ENCODE results near the gene ADIG.

The ADIG gene

DNA sequence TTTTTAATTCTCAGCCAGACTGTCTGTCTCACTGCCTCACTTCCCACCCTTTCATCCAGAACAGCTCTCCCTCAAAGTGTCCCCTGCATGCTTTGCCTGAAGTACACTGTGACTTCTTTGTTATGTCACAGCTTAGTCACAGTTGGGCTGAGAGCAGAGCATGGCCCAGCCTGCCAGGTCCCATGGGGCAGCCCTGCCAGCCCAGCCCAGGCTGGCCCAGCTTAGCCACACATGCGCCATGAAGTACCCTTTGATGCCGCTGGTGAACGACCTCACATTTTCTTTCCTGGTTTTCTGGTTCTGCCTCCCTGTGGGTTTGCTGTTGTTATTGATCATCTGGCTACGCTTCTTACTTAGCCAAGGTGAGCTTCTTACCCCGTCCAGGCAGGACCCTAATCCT, at the start of gene ADIG:
TSS of gene ADIG (plus strand) at position 185 of the 400 bp plus-strand sequence. CDS start at position 239, 54 bp downstream.
- no peak for DNase-seq

DNA sequence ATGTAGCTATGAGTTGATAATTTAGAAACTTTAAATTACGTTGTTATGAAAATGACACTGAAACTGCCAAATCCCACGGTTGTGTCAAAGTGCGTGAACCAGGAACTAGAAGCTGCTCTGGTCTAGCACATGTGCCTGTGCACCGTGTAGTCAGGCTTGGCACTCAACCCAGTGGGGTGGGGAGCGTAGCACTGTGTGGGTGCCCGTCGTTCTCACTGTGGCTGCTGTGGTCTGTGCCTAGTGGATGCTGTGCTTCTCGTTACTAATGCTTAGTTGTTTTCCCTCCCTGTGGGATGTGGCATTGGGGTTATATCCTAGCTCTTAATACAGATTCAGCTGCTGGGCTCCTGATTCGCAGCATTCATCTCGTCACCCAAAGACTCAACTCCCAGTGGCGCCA, 46.2 kb upstream of the ADIG start:
- DNase-seq = peak; percentile 38

DNA sequence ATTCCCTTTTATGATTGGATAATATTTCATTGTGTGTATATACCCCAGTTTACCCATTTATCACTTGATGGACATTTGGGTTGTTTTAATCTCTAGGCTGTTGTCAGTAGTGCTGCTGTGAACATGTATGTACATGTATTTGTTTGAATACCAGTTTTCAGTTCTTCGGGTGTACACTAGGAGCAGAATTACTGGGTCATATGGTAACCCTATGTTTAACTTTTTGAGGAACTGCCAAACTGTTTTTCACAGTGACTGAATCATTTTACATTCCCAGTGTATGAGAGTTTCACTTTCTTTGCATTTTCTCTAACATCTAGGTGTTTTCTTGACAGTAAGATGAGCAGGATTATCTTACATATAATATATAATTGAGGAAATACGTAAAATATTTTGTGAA, 44.7 kb upstream of the ADIG start:
- DNase-seq = no peak

DNA sequence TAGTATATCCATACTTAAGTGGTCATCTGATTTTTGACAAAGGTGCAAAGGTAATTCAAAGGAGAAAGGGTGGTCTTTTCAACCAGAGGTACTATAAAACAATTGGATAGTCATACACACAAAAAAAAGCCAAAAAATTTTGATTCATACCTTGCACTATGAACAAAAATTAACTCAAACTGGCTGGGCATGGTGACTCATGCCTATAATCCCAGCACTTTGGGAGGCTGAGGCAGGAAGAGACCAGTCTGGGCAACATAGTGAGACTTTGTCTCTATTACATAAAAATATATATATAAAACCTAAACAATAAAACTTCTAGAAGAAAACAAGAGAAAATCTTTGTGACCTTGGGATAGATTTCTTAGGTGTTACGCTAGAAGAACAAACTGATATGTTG, 43.8 kb upstream of the ADIG start:
- no peak for DNase-seq

DNA sequence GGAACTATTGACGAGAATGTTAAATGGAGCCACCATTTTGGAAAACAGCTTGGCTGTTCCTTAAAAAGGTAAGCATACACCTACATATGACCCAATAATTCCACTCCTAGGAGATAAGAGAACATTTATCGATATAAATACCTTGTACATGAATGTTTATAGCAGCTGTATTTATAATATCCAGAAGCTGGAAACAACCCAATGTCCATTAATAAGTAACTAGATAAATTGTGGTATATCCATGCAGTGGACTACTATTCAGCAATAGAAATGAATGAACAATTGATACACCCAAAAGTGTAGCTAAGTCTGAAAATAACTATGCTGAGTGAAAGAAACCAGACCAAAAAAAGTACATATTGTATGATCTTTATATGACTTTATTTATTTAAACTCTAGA, 42.2 kb upstream of the ADIG start:
- no peak for DNase-seq

DNA sequence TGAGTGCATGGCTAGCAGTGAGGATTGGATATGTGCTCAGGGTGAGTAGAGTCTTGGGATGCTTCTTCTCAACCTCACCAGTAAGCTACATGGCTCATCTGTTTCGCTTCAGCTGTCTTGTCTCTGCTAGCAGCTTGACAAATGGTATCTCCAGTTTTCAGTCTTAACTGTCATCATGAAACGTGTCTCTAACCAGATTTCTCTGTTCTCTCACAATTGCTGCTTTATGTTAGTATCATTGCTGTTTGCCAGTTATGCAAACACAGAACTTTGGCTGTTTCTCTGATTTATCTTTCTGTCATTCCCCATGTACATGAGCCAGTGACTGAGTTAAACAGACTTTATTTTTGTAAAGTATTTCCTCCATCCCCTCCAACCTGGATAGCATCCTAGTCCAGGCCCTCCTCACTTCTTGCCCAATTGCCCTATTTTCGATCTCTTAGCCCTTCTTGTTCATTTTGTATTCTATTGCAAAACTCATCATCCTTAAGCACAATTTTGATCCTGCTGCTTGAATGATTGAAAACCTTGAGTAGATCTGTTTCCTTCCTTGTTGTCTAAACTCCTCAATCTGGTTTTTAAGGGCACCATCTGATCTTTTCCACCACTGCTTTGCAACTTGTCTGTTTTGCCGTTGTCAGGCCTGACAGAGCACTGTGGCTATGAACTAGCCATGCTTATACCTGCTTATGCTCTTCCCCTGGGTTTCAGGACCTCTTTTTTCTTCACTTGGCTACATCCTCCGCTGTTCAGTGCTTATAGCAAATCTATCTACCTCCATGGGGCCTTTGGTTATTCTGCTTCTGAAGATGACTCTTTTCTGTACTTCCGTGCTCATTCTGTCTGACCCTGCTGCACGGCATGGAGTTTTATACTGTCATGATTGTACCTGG, 37.7 kb upstream of the ADIG start:
- DNase-seq = no peak

DNA sequence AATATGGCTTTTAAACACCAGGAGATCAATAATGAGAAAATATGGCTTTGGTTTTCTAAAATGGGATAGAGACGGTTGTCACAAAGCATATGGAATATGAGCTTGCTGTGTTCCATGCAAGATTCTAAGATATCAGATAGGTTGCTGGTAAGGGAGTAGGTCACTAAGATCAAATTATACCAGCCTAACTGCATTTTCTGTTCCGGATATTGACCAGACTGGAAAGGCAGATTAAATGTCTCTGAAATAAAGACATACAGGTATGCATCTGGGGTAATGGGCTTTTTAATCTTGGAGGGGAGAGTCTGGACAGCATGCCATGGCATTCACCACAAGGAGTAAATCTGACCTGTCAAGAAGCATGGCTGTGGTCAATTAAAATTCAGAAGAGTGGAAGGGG, 35.2 kb upstream of the ADIG start:
- DNase-seq = no peak

DNA sequence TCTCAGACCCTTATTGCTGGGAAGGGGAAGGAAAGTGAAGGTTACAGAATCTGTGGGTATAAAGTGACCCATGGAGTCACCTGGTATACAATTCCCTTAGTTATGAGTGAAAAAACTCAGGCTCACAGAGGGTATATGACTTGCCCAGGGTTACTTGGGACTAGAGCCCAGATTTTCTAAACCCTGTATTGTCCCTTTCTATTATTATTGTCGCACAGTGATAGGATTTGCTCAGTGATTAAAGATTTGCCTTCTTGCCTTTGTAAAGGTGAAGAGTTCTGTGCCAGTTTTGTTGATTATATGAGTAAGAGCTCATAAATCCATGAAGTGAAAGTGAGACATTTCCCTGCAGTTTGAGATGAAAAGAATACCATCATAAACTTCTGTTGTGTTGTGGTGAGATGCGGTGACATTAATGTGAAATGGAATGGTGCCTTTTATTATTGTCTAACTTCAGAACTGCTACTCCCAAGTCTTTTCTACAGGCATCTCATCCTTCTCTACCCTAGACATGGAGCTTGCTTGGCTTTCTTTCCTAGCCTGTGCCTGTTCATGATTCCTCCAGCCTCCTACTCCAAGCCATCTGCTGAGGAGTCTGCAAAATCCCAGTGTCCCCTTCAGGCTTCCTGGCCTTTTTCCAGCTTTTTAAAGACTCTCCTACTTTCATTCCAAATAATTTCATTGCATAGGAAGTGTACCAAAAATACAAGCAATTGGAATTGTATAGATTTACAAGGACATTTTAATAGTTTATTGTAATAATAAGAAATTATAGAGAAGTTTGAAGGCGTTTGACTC, 33.5 kb upstream of the ADIG start:
- DNase-seq = no peak

DNA sequence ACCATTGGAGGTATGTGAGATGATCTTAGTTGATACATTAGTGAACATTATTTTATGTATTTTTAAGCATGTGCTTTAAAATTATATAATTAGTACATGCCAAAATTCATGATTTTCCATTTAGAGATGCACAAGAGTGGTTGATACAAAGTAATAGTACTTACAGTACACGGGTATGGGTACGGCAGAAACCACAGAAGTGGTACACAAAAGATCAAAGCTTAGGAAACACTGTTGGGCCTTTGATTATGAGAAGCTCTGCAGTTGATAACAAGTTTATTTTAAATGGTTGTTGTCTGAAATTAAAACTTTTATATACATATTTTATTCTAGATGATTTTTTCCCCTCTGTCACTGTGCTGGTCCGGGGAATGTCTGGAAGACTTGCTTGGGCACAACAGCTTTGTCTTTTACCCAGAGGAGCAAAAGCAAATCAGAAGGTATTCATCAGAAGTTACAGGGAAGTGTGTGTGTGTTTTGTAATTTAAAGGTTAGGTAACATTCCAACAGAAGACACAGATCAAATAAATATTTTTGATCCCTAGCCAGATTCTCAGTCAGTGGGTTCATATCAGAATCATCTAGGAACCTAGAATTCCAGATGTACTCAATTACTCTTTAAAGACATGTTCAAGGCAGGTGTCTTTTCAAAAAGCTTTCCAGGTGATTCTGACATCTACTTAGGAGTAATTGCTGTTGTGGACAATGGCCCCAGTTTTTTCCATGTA, 32.5 kb upstream of the ADIG start:
- no peak for DNase-seq

DNA sequence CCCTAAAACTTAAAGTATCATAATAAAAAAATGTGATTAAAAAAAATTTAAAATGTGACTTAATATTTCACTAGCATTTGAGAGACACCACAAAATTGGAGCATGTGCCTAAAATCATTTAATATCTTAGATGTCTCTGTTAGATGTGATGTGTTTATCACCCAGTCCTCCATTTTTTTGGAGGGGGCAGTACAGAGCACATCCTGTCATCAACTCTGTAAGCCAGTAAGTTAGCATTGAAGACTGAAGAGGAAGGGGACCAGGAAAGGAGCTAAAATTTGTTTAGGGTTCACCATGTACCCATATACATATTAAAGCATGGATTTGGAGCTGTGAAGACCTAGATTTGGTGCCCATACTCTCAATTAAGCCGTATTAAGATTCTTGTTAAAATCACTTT, 30.7 kb upstream of the ADIG start:
- no peak for DNase-seq

DNA sequence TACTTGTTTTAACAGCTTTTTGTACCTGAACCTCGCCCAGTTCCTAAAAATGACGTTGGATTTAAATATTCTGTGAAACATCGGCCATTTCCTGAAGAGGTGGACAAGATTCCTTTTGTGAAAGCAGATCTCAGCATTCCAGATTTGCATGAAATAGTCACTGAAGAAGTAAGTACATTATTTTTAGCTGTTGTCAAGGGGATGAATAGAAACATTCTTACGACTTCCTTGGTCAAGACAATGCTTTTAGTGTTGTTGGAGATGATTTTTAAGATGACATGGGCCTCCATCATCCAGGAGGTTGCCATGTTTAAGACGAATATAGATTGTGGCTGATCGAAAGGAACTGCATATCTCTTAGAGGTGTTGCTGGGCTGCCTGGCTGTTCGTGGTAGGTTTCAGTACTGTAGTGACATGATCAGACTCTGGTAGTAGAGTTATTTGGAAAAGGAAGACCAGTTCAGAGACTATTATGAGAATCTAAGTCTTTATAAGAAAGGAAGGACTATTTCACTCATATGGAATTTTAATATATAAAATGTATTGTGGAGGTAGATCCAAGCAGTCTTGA, 29.9 kb upstream of the ADIG start:
- DNase-seq = no peak

DNA sequence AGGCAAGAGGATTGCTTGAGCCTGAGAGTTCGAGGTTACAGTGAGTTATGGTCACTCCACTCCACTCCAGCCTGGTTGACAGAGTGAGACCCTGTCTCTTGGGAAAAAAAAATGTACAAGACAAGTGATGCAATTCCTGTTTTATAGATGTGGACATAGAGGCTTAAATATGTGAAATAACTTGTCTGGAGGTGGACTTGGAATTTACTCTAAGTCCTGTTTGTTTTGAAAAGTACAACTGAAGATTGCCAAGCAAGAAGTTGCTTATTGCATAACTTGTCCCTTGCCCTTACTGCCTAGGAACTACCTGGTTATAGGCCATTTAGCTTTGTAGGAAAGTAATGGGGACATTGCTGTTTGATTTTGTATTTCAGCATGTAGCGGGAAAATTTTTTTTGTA, 26.0 kb upstream of the ADIG start:
- no peak for DNase-seq

DNA sequence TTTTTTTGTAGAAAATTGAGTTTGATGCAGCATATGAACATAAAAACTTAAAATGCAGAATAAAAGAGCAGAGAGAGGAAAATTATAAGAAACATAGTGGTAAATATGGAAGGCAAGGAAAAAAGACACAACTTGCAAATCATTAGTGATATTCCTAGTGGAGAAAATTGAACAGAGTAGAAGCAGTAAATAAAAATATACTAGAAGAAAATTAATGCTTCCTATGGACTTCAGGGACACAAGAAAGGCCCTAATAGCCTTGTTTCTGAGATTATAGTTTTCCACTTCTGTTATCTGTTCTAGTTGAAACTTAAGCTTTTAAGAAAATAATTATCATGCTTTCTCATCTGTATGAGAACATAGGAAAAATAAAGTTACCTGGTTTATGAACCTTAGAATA, 25.6 kb upstream of the ADIG start:
- DNase-seq = no peak

DNA sequence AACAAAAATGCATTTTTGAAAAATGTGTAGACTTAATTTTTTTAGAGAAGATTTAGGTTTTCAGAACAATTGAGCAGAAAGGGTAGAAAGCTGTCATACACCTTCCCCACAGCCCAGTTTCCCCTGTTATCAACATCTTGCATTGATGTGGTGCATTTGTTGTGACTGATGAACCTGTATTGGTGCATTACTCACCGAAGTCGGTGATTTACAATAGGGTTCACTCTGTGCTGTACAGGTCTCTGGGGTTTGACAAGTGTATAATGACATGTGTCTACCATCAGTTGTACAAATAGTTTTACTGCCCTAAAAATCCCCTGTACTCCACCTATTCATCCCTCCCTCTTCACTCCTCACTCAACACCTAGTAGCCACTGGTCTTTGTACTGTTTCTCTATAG, 23.8 kb upstream of the ADIG start:
- no peak for DNase-seq

DNA sequence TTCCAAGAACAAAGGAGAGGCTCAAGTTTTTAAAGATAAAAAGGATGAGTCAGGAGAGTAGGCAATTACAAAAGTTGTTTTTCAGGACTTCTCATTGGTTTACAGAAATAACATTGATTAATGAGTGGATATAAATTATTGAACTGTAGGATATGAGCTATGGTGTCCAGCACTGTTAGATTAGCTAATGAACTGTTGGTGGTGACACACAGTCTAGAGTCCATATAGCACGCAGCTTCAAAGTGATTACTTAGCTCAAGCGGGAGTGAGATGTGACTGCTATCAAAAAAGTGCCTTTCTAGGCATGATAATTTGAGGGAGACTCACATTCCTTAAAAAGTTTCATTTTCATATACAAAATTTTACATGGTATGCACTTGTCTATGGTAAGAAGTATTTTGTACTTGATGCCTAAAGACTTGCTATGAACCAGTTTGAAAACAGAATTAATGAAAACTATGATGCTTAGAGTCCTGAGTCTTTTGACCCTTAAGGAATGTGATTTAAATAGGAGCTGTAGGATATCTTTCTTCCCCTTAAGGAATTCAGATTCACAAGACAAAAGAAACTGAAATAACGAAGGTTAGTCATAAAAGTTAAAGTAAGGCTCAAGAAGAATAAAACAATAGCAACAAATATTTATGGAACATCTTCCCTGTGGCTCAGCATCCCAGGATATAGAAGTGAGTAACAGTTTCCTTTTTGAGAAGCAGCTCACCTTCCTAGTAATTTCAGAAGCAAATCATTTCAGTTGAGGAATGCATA, 22.2 kb upstream of the ADIG start:
- no peak for DNase-seq

DNA sequence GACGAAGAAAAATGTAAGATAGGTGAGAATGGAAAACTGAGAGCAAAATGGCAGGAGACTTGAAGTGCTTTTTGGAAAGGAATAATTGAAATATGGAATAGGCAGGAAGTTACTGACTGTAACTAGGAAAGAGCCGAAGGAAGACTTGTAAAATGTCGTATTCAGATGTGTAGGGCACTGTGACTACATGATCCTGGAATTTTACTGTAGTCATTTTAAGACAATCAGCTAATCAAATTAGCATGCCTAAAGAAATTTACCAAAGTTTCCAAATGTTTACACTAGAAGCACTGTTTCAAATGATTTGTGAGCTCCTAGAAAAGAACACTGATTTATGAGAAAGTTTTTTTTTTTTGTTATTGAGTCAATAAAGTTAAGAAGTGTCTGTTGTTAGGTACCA, 21.2 kb upstream of the ADIG start:
- no peak for DNase-seq

DNA sequence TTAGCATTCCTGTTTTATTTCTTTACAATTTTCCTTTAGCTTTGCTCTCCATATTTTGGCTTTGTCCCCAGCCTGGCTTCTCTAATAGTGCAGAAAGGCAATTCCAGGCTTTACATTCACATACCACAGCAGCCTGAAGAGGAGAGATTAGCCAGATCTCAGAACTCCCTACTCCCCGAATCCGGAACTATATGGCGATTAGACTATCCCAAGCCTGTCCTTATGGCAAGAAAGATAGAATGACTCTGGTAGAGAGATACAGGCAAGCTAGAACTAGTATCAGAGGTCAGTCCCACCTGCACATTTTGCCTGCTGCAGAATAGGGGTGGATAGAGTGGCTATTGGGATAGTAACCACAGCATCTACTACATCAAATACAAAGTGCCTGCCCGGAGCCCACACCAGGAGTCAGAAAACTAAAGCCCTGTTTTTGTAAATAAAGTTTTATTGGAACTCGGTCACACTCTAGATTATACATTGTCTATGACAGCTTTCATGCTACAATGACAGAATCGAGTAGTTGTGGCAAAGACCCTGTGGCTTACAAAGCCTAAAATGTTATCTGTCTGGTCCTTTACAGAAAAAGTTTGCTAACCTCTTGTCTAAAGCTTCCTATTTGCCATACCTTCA, 17.1 kb upstream of the ADIG start:
- DNase-seq = no peak

DNA sequence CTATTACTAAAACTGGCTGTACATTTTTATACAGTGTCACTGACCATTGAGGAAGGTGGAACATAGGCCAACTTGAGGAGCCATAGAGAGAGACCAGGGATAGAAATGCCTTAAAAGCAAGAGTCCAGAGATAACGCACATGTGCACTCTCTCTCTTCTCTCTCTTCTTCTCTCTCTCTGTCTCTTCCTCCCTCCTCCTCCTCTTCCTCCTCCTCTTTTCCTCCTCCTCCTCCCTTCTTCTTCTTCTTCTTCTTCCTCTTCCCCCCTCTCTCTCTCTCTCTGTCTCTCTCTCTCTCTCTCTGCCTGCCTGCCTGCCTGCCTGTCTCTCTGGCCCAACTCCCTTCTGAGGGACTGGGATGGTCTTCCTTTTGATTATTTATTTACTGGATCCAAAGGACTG, 16.3 kb upstream of the ADIG start:
- no peak for DNase-seq

DNA sequence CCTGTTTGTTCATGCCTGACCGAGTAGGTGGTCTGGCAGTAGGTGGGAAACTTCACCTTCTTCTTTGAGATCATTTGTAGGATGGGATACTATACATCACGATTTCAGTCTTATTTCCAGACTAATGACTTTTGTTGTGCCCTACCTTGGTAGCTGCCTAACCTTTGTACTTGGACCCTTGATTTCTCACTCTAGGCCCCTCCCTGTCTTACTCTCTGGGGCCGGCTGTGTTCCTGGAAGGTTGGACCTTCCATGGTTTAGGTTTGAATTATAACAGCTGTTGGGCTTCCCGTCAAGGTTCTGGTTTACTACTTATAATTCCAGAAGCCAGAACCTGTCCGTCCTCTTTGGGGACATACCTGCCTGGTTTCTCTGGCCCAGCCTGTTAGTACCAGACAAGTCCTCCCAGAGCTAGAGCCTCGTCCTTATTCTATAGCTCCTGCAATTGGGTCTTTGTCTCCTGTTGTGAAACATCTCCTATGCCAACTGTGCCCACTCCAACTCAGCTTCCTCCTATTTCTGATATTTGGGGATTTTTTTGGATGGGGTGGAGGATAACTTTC, 14.9 kb upstream of the ADIG start:
- no peak for DNase-seq

DNA sequence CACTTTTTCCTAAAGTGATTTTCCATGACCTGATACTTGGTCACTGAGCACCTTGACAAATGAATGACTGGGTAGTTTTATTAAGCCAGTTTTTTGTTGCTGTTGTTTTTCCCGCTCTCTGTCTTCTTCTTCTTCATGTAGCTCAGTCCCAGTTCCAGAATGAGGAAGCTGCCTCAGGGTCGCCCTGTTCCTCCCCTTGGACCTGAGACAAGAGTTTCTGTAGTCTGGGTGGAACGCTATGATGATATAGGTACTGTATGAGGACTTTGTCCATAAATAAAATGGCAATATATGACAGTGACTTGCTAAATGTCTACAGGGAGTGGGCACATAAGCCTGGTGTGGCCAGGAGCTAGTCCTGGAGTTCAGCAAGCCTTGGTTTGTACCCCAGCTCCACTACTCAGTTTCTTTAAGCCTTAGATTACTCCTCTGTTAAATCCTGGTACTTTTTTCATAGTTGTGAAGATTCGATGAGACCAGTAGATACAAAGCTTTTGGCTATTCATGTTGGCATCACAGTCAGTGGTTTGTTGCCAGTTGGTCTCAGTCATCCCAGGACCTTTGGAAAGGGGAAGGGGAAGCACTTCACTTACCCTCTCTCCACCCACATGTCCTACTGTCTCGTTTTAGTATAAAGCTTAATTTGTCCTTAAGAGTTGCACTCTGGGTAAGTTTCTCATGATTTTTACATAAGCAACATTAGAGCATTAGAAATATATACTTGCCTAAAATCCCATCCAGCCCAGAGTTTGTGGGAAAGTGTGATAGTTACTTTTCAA, 11.1 kb upstream of the ADIG start:
- DNase-seq = no peak

DNA sequence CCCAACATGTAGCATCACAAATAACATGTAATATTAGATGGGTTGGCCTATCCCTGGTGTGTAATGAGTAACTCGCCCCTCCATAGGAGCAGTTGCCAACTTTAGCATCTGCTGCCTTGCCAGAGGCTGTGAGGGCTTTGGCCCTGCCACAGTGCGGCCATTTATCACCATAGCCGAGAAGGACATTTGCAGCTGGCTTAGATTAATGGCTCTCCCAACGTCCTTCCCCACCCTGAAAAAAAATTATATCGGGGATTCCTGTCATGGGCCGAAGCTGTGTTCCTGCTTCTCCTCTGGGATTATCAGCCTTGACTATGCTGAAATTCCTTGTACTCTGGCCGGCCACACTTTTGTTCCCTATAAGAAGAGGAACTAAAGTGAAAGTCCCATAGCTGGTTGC, 7.6 kb upstream of the ADIG start:
- no peak for DNase-seq
